PC-9 (cell line): Measurements from ENCODE around the gene TMEM131L. TPM values are rescaled to one million over a fixed set of nuclear protein-coding genes. Genes with fewer than 3 reads are reported as not detected.

Source experiments
- BruUV-seq: library from RNA; stranded (reverse); fragments of 400-500 nt; replicated peaks from 2 replicates; lab custom pipeline; 2021; lab: Mats Ljungman, UMichigan
- CTCF ChIA-PET: fragments of 300-600 bp; sonication (Branson Sonifier 250); formaldehyde crosslinking; loops from one replicate; lab custom pipeline; 2022; ENCODE audit warnings: antibody characterized with exemption; lab: Charles Lee
- POLR2A ChIA-PET: fragments of 300-600 bp; sonication (Branson Sonifier 250); formaldehyde crosslinking; loops from one replicate; lab custom pipeline; 2022; ENCODE audit warnings: antibody characterized with exemption; ENCODE audit not compliant: unreplicated experiment; lab: Charles Lee
- DNase-seq, 2 experiments: peaks; one replicate each; pipeline versions ENCODE4 v3.0.0 to v3.0.0-alpha.2; 2015 to 2022; ENCODE audit warnings: mixed read lengths in 1 of 2
- H2AFZ ChIP-seq: fragments of 200-600 bp; sonication (generic); 2 replicates; pipeline ENCODE4 v1.8.1; 2017; ENCODE audit warnings: antibody characterized with exemption
- H3F3A ChIP-seq: fragments of 200-600 bp; sonication (generic); 2 replicates; pipeline ENCODE4 v1.8.1; 2017; ENCODE audit warnings: antibody characterized with exemption, mild to moderate bottlenecking, low read depth; ENCODE audit not compliant: insufficient read depth
- H3K27ac ChIP-seq: fragments of 200-600 bp; sonication (generic); 2 replicates; pipeline ENCODE4 v1.6.1; 2016; ENCODE audit warnings: mixed run types
- H3K27me3 ChIP-seq: fragments of 200-600 bp; sonication (generic); 2 replicates; pipeline ENCODE4 v1.6.1; 2016; ENCODE audit warnings: low read depth, mixed run types; ENCODE audit not compliant: insufficient read depth
- H3K36me3 ChIP-seq: fragments of 200-600 bp; sonication (generic); 2 replicates; pipeline ENCODE4 v1.6.1; 2016; ENCODE audit warnings: low read depth, mixed run types
- H3K4me1 ChIP-seq: fragments of 200-600 bp; sonication (generic); replicated peaks from 2 replicates; pipeline ENCODE4 v1.6.1; 2016; ENCODE audit warnings: mixed run types; ENCODE audit not compliant: insufficient read depth
- H3K4me2 ChIP-seq: fragments of 200-600 bp; sonication (generic); 2 replicates; pipeline ENCODE4 v1.6.1; 2017; ENCODE audit warnings: mixed run types
- H3K4me3 ChIP-seq: fragments of 200-600 bp; sonication (generic); 2 replicates; pipeline ENCODE4 v1.6.1; 2016; ENCODE audit warnings: mixed run types
- H3K79me2 ChIP-seq: fragments of 200-600 bp; sonication (generic); 2 replicates; pipeline ENCODE4 v1.6.1; 2017; ENCODE audit warnings: low read depth, mixed run types
- H3K9me2 ChIP-seq: fragments of 200-600 bp; sonication (generic); 2 replicates; pipeline ENCODE4 v1.8.1; 2017; ENCODE audit warnings: mild to moderate bottlenecking; ENCODE audit not compliant: insufficient read depth
- H3K9me3 ChIP-seq: fragments of 200-600 bp; sonication (generic); 2 replicates; pipeline ENCODE4 v1.8.1; 2016; ENCODE audit warnings: low read depth; ENCODE audit not compliant: insufficient read depth
- H4K20me1 ChIP-seq: fragments of 200-600 bp; sonication (generic); 2 replicates; pipeline ENCODE4 v1.8.1; 2017; ENCODE audit not compliant: insufficient read depth
- EZH2 ChIP-seq: fragments of 200-600 bp; sonication (generic); IDR thresholded peaks from 2 replicates; pipeline ENCODE4 v1.8.0; 2017; ENCODE audit warnings: antibody characterized with exemption, low read depth
- intact Hi-C: fragments of 100-400 bp; cut with micrococcal nuclease; formaldehyde crosslinking; loops from one replicate; pipeline ENCODE4 v1.10.0; 2022; ENCODE audit not compliant: unreplicated experiment
- total RNA-seq: library from RNA; stranded (reverse); gene quantifications from 2 replicates; pipeline ENCODE4 v1.2.3, GENCODE V29; 2021
- TF ChIP-seq, protein P1 (sequence below): fragments of 200-600 bp; sonication (generic); conservative IDR thresholded peaks from 2 replicates; pipeline ENCODE4 v1.6.1; 2017; ENCODE audit warnings: mixed run types, antibody characterized with exemption, mild to moderate bottlenecking, moderate library complexity

The TMEM131L gene
- total RNA-seq, 1 experiment from 2014 or later, result 3.8 TPM

DNA sequence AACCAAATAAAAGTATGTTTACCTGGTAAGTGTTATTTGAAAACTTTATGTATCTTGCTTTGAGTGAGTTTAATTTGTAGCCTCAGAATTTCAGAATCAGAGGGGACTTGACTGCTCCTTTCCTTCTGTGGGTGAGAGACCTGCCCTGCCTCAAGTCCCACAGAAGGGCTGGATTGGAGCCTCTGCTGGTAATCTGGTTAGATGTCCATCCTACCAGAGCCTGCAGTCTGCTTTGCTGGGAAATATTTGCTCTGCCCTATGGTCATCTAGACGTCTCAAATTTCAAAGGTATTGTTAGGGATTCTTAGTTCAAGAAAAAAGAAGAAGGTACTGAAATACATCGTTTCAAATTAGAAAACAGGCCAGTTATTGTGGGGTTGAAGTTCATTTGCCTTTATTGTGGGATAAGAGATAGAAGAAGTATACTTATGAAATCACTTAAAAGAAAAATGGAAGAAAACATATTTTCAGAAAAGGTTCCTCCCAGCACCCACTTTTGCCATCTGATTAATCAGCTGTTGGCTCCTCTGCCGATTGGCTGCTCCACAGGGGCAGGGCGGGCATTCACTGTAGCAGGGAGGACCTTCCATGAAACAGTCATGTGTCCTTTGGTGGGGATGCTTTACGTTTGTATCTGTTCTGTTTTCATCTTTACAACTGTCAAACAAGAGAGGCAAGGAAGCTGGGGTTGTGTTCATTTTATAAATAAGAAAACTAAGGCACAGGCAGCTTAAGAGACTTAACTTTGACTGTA lies 144.6 kb downstream of the TMEM131L start:
- no peaks in the 10 kb centered on the region for H3K9me3 ChIP-seq
- H3K9me2 ChIP-seq, result no peaks in the 10 kb centered on the region
- no peak overlapping the region for H2AFZ ChIP-seq
- TF ChIP-seq, protein P1, sequence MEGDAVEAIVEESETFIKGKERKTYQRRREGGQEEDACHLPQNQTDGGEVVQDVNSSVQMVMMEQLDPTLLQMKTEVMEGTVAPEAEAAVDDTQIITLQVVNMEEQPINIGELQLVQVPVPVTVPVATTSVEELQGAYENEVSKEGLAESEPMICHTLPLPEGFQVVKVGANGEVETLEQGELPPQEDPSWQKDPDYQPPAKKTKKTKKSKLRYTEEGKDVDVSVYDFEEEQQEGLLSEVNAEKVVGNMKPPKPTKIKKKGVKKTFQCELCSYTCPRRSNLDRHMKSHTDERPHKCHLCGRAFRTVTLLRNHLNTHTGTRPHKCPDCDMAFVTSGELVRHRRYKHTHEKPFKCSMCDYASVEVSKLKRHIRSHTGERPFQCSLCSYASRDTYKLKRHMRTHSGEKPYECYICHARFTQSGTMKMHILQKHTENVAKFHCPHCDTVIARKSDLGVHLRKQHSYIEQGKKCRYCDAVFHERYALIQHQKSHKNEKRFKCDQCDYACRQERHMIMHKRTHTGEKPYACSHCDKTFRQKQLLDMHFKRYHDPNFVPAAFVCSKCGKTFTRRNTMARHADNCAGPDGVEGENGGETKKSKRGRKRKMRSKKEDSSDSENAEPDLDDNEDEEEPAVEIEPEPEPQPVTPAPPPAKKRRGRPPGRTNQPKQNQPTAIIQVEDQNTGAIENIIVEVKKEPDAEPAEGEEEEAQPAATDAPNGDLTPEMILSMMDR, result no peak
- TF ChIP-seq EZH2, result no peak
- H3K4me2 ChIP-seq, result no peak overlapping the region
- H3K4me1 ChIP-seq, result no peaks in the 10 kb centered on the region
- BruUV-seq, result no TSS peak
- DNase-seq, result no peak
- no peaks in the 10 kb centered on the region for H3K36me3 ChIP-seq
- no peaks in the 10 kb centered on the region for H4K20me1 ChIP-seq
- CTCF ChIA-PET, result no interaction called here
- POLR2A ChIA-PET, result no interaction called here
- H3K27me3 ChIP-seq, result no peaks in the 10 kb centered on the region
- intact Hi-C loops, result no loop called here
- H3F3A ChIP-seq, result no peaks in the 10 kb centered on the region
- H3K4me3 ChIP-seq, result no peak overlapping the region
- no peak overlapping the region for H3K27ac ChIP-seq
- H3K79me2 ChIP-seq, result no peaks in the 10 kb centered on the region

DNA sequence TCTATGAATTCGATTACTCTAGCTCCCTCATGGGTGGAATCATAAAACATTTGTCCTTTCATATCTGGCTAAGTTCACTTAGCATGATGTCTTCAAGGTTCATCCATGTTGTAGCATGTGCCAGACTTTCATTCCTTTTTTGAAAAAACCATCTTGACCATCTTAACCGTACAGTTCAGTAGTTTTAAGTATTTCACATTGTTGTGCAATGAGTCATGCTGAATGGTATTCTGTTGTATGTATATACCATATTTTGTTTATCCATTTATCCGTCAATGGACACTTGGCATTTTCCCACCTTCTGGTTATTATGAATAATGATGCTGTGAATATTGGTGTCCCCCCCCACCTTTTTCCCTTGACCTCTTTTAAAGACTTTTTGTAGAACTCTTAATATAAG lies 145.5 kb downstream of the TMEM131L start:
- Histone ChIP-seq H4K20me1 (no peaks in the 10 kb centered on the region), H3K27me3 (no peaks in the 10 kb centered on the region), H3K4me3 (no peak overlapping the region), H3K4me1 (no peaks in the 10 kb centered on the region), H3F3A (no peaks in the 10 kb centered on the region), H3K27ac (no peak overlapping the region), H3K79me2 (no peaks in the 10 kb centered on the region), H3K9me3 (no peaks in the 10 kb centered on the region), H3K4me2 (no peak overlapping the region), H2AFZ (no peak overlapping the region), H3K9me2 (no peaks in the 10 kb centered on the region), H3K36me3 (no peaks in the 10 kb centered on the region)
- intact Hi-C loops, result no loop called here
- no peak for DNase-seq
- BruUV-seq, result no TSS peak
- CTCF ChIA-PET, result no interaction called here
- POLR2A ChIA-PET, result no interaction called here
- TF ChIP-seq, protein P1, result no peak
- TF ChIP-seq EZH2, result no peak

DNA sequence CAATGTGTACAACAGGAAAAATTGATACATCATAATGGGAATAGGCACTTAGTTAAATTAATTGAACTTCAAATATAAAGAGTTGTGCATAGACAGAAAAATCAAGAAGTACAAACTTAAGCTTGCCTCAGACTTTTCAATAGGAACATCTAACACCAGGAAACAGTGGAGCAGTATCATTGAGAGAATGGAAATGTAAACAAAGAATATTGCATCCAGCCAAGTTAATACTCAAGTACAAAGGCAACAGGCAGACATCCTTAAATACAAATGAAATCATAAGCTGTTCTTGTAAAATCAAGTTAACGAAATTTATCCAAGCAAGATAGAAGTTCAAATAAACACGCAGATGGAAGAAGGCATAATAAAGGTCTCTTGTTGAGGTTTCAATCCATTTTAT lies 146.7 kb downstream of the TMEM131L start:
- no peaks in the 10 kb centered on the region for H3K27me3 ChIP-seq
- no peak overlapping the region for H3K4me3 ChIP-seq
- H3K27ac ChIP-seq, result no peak overlapping the region
- CTCF ChIA-PET, result no interaction called here
- H2AFZ ChIP-seq, result no peak overlapping the region
- H3K4me1 ChIP-seq, result no peaks in the 10 kb centered on the region
- H3K79me2 ChIP-seq, result no peaks in the 10 kb centered on the region
- no peaks in the 10 kb centered on the region for H4K20me1 ChIP-seq
- no peak for DNase-seq
- no peaks in the 10 kb centered on the region for H3K36me3 ChIP-seq
- intact Hi-C loops, result no loop called here
- no TSS peak for BruUV-seq
- no peaks in the 10 kb centered on the region for H3F3A ChIP-seq
- H3K9me2 ChIP-seq, result no peaks in the 10 kb centered on the region
- no peak overlapping the region for H3K4me2 ChIP-seq
- no peaks in the 10 kb centered on the region for H3K9me3 ChIP-seq
- POLR2A ChIA-PET, result no interaction called here
- TF ChIP-seq EZH2, result no peak
- TF ChIP-seq, protein P1, result no peak
